MCF 10A (cell line): ENCODE data around the gene OGFOD3. TPM values are rescaled to one million over a fixed set of nuclear protein-coding genes. Genes with fewer than 3 reads are reported as not detected.

ENCODE experiments used
- BruUV-seq: library from RNA; stranded (reverse); fragments of 400-500 nt; replicated peaks from 2 replicates; lab custom pipeline; 2021; lab: Mats Ljungman, UMichigan
- CTCF ChIA-PET: fragments of 300-600 bp; sonication (Branson Sonifier 250); formaldehyde crosslinking; extraction: SDS; loops from one replicate; lab custom pipeline; 2021; ENCODE audit warnings: antibody characterized with exemption, inconsistent platforms; lab: Yijun Ruan, JAX
- POLR2A ChIA-PET: fragments of 300-600, 350-650 bp; sonication (Branson Sonifier 250); formaldehyde crosslinking; extraction: SDS; loops from one replicate; lab custom pipeline; 2020; ENCODE audit warnings: antibody characterized with exemption, inconsistent platforms; lab: Yijun Ruan, JAX
- DNase-seq: peaks from one replicate; pipeline ENCODE4 v3.0.0-alpha.2; 2018; ENCODE audit not compliant: unreplicated experiment
- H3K27ac Mint-ChIP-seq: one replicate; pipeline ENCODE4 v1.8.0; 2022; ENCODE audit warnings: mild to moderate bottlenecking, low read depth, mixed read lengths; ENCODE audit not compliant: unreplicated experiment
- H3K27me3 Mint-ChIP-seq: one replicate; pipeline ENCODE4 v1.8.0; 2022; ENCODE audit warnings: mixed read lengths; ENCODE audit not compliant: insufficient read depth, unreplicated experiment
- H3K36me3 Mint-ChIP-seq: one replicate; pipeline ENCODE4 v1.8.0; 2022; ENCODE audit warnings: mild to moderate bottlenecking, moderate library complexity, mixed read lengths; ENCODE audit not compliant: insufficient read depth, unreplicated experiment
- H3K4me1 Mint-ChIP-seq: one replicate; pipeline ENCODE4 v1.8.0; 2022; ENCODE audit warnings: mixed read lengths; ENCODE audit not compliant: insufficient read depth, unreplicated experiment
- H3K4me3 Mint-ChIP-seq: one replicate; pipeline ENCODE4 v1.8.0; 2022; ENCODE audit warnings: mild to moderate bottlenecking, moderate library complexity, mixed read lengths; ENCODE audit not compliant: unreplicated experiment
- H3K9me3 Mint-ChIP-seq: one replicate; pipeline ENCODE4 v1.8.0; 2022; ENCODE audit warnings: mixed read lengths; ENCODE audit not compliant: unreplicated experiment
- intact Hi-C: fragments of 100-400 bp; cut with micrococcal nuclease; formaldehyde crosslinking; loops from 2 replicates; pipeline ENCODE4 v1.14.1; 2022
- total RNA-seq: library from RNA; stranded (reverse); gene quantifications from 2 replicates; pipeline ENCODE4 v1.2.3, GENCODE V29; 2022
- TF ChIP-seq, protein P1 (sequence below): fragments of 200-600 bp; IDR thresholded peaks from one replicate; pipeline ENCODE4 v1.8.0; 2022; ENCODE audit warnings: antibody characterized with exemption, mild to moderate bottlenecking; ENCODE audit not compliant: unreplicated experiment

Gene OGFOD3
- total RNA-seq, 1 experiment from 2014 or later, result 21.1 TPM

DNA sequence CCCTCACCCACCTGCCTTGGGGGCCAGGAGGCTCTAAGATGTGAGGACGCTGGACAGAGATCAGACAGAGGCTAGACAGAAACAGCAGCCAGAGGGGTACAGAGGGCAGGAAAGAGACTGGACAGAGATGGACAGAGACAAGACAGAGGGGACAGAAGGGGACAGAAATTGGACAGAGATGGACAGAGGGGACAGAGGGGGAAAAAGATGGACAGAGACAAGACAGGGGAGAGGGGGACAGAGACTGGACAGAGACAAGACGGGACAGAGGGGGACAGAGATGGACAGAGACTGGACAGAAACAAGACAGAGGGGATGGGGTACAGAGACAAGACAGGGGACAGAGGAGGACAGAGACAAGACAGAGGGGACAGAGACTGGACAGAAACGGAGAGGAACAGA, 30.7 kb downstream of the OGFOD3 start:
- TF ChIP-seq, protein P1, sequence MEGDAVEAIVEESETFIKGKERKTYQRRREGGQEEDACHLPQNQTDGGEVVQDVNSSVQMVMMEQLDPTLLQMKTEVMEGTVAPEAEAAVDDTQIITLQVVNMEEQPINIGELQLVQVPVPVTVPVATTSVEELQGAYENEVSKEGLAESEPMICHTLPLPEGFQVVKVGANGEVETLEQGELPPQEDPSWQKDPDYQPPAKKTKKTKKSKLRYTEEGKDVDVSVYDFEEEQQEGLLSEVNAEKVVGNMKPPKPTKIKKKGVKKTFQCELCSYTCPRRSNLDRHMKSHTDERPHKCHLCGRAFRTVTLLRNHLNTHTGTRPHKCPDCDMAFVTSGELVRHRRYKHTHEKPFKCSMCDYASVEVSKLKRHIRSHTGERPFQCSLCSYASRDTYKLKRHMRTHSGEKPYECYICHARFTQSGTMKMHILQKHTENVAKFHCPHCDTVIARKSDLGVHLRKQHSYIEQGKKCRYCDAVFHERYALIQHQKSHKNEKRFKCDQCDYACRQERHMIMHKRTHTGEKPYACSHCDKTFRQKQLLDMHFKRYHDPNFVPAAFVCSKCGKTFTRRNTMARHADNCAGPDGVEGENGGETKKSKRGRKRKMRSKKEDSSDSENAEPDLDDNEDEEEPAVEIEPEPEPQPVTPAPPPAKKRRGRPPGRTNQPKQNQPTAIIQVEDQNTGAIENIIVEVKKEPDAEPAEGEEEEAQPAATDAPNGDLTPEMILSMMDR, result no peak
- Mint-ChIP-seq H3K9me3 (no peaks in the 10 kb centered on the region), H3K27me3 (peaks cover 12% of the 10 kb centered on the region), H3K36me3 (no peaks in the 10 kb centered on the region), H3K27ac (no peak overlapping the region), H3K4me1 (peaks cover 9% of the 10 kb centered on the region), H3K4me3 (no peak overlapping the region)
- intact Hi-C loops, result loop anchor here (10.0 kb wide), 1 partner anchor 167 kb away; no protein-coding TSS in a partner anchor
- ChIA-PET CTCF (no interaction called here), POLR2A (interaction anchor here (0.6 kb wide), 1 partner anchor 149 kb away, joined by 3 read pairs; no protein-coding TSS in a partner anchor)
- BruUV-seq, result no TSS peak
- no peak for DNase-seq

DNA sequence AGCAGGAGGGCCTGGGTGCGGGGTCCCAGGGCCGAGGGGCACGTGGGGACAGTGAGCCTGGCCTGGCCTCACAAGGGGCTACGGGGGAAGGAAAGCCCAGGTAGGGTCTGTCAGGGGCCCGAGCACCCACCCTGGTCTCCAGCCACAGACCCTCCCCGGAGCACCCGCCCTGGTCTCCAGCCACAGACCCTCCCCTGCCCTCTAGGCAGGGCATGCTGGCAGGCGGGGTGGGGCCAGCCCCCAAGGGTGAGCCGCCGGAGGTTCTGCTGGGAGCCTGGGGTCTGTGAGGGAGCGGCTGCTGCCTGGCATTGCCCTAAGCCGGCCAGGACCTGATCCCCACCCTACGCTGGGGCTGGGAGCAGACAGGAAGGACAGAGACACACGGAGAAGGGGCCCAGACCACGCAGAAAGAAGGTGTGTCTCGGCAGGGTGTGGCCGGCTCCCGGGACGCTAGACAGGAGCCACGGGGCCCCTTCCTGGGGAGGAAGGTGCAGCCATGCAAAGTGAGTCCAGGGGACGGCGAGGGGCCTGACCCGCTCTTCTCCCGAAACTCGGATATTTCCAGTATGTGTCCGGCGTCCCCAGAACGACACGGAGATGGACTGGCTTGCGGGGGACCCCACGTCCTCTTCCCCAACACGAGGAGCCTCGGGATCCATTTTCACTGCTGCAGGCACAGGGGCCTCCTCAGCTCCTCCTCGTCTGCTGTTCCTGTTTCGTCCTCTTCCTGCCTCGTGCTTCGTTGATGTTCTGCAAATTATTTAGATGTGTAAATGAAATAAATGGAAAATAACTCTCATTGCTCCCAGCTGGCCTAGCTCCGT, 31.3 kb downstream of the OGFOD3 start:
- intact Hi-C loops, result loop anchor here (10.0 kb wide), 1 partner anchor 168 kb away; no protein-coding TSS in a partner anchor
- ChIA-PET CTCF (interaction anchor here (0.5 kb wide), 1 partner anchor 190 kb away, joined by 3 read pairs; no protein-coding TSS in a partner anchor), POLR2A (interaction anchor here (0.6 kb wide), 1 partner anchor 150 kb away, joined by 3 read pairs; no protein-coding TSS in a partner anchor)
- H3K4me3 Mint-ChIP-seq, result no peak overlapping the region
- H3K27ac Mint-ChIP-seq, result no peak overlapping the region
- no peaks in the 10 kb centered on the region for H3K9me3 Mint-ChIP-seq
- TF ChIP-seq, protein P1, result no peak
- no peak for DNase-seq
- H3K4me1 Mint-ChIP-seq, result peaks cover 9% of the 10 kb centered on the region
- peaks cover 12% of the 10 kb centered on the region for H3K27me3 Mint-ChIP-seq
- H3K36me3 Mint-ChIP-seq, result no peaks in the 10 kb centered on the region
- no TSS peak for BruUV-seq

DNA sequence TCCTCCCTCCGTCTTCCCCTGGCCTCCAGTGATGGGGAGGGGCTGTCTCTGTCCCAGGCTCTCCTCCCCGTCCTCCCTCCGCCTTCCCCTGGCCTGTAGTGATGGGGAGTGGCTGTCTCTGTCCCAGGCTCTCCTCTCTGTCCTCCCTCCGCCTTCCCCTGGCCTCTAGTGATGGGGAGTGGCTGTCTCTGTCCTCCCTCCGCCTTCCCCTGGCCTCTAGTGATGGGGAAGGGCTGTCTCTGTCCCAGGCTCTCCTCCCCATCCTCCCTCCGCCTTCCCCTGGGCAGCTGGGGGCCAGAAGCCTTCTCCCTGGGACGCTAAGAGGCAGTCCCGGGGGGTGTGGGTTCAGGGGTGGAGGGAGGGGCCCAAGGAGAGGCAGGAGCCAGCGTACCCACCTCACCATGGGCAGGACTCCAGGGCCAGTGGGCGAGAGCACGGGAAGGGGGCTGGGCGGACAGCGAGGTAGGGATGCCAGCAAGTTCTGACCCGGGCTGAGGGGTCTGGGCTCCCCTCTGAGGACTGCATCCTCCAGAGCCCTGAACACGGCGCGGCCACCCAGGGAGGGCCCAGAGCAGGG, 32.0 kb downstream of the OGFOD3 start:
- peaks cover 10% of the 10 kb centered on the region for H3K4me1 Mint-ChIP-seq
- no TSS peak for BruUV-seq
- POLR2A ChIA-PET, result interaction anchor here (0.7 kb wide), 1 partner anchor 10 kb away, joined by 4 read pairs; no protein-coding TSS in a partner anchor
- no peak overlapping the region for H3K27ac Mint-ChIP-seq
- intact Hi-C loops, result loop anchor here (10.0 kb wide), 1 partner anchor 168 kb away; no protein-coding TSS in a partner anchor
- H3K36me3 Mint-ChIP-seq, result no peaks in the 10 kb centered on the region
- H3K9me3 Mint-ChIP-seq, result no peaks in the 10 kb centered on the region
- no peak for DNase-seq
- peaks cover 16% of the 10 kb centered on the region for H3K27me3 Mint-ChIP-seq
- CTCF ChIA-PET, result no interaction called here
- TF ChIP-seq, protein P1, result no peak
- H3K4me3 Mint-ChIP-seq, result no peak overlapping the region
